Measurements from ENCODE around the gene DPEP2. TPM values are rescaled to one million over a fixed set of nuclear protein-coding genes. Genes with fewer than 3 reads are reported as not detected.
"Not testable (repeated sequence)": the region's sequence is repeated elsewhere in the genome, so short reads cannot be mapped to it uniquely, and the experiment has no call there.

Gene DPEP2
- total RNA-seq, 1 donor from 2014 or later = 1.1 TPM

DNA sequence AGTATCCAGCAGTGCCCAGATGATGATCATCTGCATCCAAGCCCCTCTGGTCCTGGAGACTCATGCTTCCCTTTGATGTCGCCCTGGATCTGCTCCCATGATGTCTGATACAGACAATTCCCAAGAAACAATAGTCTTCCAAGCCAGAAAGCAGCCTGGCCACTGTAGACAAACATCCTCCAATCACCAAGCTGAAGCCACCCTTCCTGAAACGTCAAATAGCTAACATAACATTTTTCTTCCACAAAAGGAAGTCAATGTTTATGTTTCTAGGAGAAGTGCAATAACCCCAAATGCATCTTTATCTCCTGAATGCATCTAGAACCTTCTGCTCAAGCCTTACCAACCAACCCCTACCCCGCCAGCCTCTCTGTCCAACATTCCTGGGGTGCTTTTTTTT lies 1.2 kb upstream of the DPEP2 start:
- no peaks in the 10 kb centered on the region for H3K36me3 ChIP-seq
- H3K4me1 ChIP-seq = no peaks in the 10 kb centered on the region
- intact Hi-C loops (cut with DNase I) = no loop called here
- DNase-seq (ENCODE audit: low spot score in 2 of 2) = no peak
- no peak overlapping the region for H3K27ac ChIP-seq
- no peak overlapping the region for H3K4me3 ChIP-seq
- TF ChIP-seq, protein P1, sequence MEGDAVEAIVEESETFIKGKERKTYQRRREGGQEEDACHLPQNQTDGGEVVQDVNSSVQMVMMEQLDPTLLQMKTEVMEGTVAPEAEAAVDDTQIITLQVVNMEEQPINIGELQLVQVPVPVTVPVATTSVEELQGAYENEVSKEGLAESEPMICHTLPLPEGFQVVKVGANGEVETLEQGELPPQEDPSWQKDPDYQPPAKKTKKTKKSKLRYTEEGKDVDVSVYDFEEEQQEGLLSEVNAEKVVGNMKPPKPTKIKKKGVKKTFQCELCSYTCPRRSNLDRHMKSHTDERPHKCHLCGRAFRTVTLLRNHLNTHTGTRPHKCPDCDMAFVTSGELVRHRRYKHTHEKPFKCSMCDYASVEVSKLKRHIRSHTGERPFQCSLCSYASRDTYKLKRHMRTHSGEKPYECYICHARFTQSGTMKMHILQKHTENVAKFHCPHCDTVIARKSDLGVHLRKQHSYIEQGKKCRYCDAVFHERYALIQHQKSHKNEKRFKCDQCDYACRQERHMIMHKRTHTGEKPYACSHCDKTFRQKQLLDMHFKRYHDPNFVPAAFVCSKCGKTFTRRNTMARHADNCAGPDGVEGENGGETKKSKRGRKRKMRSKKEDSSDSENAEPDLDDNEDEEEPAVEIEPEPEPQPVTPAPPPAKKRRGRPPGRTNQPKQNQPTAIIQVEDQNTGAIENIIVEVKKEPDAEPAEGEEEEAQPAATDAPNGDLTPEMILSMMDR (IDR thresholded peaks at IDR 0.05) = no peak
- H3K27me3 ChIP-seq = no peaks in the 10 kb centered on the region
- no peaks in the 10 kb centered on the region for H3K9me3 ChIP-seq

DNA sequence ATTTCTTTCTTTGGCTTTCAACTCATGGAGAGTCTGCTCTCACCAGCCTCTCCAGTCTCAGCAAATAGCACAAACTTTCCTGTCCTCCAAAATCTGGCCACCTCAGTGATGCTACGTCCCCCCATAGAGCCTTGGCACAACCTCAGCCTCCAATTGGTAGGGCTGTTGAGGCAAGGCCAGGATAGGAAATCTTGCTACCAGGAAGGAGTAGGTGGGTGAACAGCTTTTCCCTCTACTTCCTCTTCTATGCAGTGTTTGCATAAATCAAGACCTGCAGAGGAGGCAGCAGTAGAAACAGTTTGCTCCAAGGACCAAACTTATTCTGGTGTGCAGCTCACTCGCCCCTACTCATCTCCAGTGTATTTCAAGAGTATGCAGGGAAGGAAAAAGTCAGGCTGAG lies 701 bp upstream of the DPEP2 start:
- Histone ChIP-seq H3K36me3 (no peaks in the 10 kb centered on the region), H3K4me1 (no peaks in the 10 kb centered on the region), H3K9me3 (no peaks in the 10 kb centered on the region), H3K4me3 (no peak overlapping the region), H3K27me3 (no peaks in the 10 kb centered on the region), H3K27ac (peak overlapping the region in 1 of 2 donors; percentile 5)
- TF ChIP-seq, protein P1 (IDR thresholded peaks at IDR 0.05) = no peak
- no peak for DNase-seq (ENCODE audit: low spot score in 2 of 2)
- intact Hi-C loops (cut with DNase I) = no loop called here

- DNase-seq (ENCODE audit: low spot score in 2 of 2); H3K27ac ChIP-seq; H3K27me3 ChIP-seq; H3K9me3 ChIP-seq; H3K36me3 ChIP-seq; H3K4me3 ChIP-seq; H3K4me1 ChIP-seq; intact Hi-C loops (cut with DNase I): not testable (repeated sequence)
These were observed 979 bp downstream of the DPEP2 start for GRCh38 chr16:67998231-67998778.

- TF ChIP-seq, protein P1 (IDR thresholded peaks at IDR 0.05) = no peak
- Histone ChIP-seq H3K9me3 (no peaks in the 10 kb centered on the region), H3K4me3 (no peak overlapping the region), H3K27ac (no peak overlapping the region), H3K4me1 (peaks cover 4% of the 10 kb centered on the region in 2 donors), H3K36me3 (no peaks in the 10 kb centered on the region), H3K27me3 (no peaks in the 10 kb centered on the region)
- intact Hi-C loops (cut with DNase I) = no loop called here
- no peak for DNase-seq (ENCODE audit: low spot score in 2 of 2)
These were observed 2.6 kb downstream of the DPEP2 start for GRCh38 chr16:67996666-67997065.

GRCh38 chr16:67995423-67995822 lies 3.9 kb downstream of the DPEP2 start:
- peaks cover 4% of the 10 kb centered on the region in 2 donors for H3K4me1 ChIP-seq
- H3K27me3 ChIP-seq = no peaks in the 10 kb centered on the region
- no peaks in the 10 kb centered on the region for H3K36me3 ChIP-seq
- TF ChIP-seq, protein P1 (IDR thresholded peaks at IDR 0.05) = no peak
- H3K27ac ChIP-seq = no peak overlapping the region
- DNase-seq (ENCODE audit: low spot score in 2 of 2) = no peak
- H3K9me3 ChIP-seq = no peaks in the 10 kb centered on the region
- no peak overlapping the region for H3K4me3 ChIP-seq
- intact Hi-C loops (cut with DNase I) = no loop called here

DNA sequence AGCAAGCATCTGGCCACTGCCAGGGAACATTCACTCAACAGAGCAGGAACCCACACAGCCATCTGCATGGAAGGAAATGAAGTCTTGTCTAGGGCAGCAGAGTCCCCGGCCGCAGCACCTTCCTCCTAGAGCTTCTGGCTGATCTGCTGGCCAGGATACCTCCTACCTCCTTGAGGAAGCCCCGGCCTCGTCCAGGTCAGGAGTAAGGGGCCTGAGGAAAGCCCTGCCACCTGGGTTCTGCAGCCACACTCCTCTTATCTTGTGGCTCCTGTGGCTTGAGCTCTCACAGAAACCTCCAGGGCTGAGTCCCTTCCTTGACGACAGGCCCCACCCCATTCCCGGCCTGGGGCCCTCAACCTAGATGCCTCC lies 5.3 kb downstream of the DPEP2 start:
- H3K4me3 ChIP-seq; DNase-seq (ENCODE audit: low spot score in 2 of 2); H3K27me3 ChIP-seq; H3K4me1 ChIP-seq; H3K9me3 ChIP-seq; intact Hi-C loops (cut with DNase I); H3K36me3 ChIP-seq: not testable (repeated sequence)
- H3K27ac ChIP-seq = peak overlapping the region in 1 of 2 donors; percentile 26

Data from ascending aorta (tissue), 2 donors.